ENCODE results near the gene KCNH2.

The KCNH2 gene

GRCh38 chr7:150996376-150997074 lies 18.4 kb upstream of the KCNH2 start:
- no peak for DNase-seq (ENCODE audit: low read depth in 2 of 2)

GRCh38 chr7:150994838-150995510 lies 16.9 kb upstream of the KCNH2 start:
- no peak for DNase-seq (ENCODE audit: low read depth in 2 of 2)

GRCh38 chr7:150994141-150994837 lies 16.2 kb upstream of the KCNH2 start:
- DNase-seq (ENCODE audit: low read depth in 2 of 2), result no peak

- no peak for DNase-seq (ENCODE audit: low read depth in 2 of 2)
Measured at GRCh38 chr7:150993511-150993910, 15.4 kb upstream of the KCNH2 start.

- no peak for DNase-seq (ENCODE audit: low read depth in 2 of 2)
Measured at GRCh38 chr7:150992833-150993302, 14.7 kb upstream of the KCNH2 start.

- DNase-seq (ENCODE audit: low read depth in 2 of 2), result no peak
Measured at GRCh38 chr7:150992051-150992640, 14.0 kb upstream of the KCNH2 start.

- DNase-seq (ENCODE audit: low read depth in 2 of 2), result no peak
Measured at GRCh38 chr7:150990416-150991186, 12.5 kb upstream of the KCNH2 start, which contains the start of gene NOS3. Gene NOS3, plus strand, starts transcription at chr7:150991017. Its CDS starts 2,787 bp downstream, at chr7:150993804.

- DNase-seq (ENCODE audit: low read depth in 2 of 2), result no peak
Measured at GRCh38 chr7:150989456-150989855, 11.3 kb upstream of the KCNH2 start.

- DNase-seq (ENCODE audit: low read depth in 2 of 2), result peak; percentile 56 to 61
Measured at GRCh38 chr7:150988230-150989226, 10.4 kb upstream of the KCNH2 start.

GRCh38 chr7:150986556-150986955 lies 8.4 kb upstream of the KCNH2 start:
- DNase-seq (ENCODE audit: low read depth in 2 of 2), result no peak

GRCh38 chr7:150986099-150986512 lies 8.0 kb upstream of the KCNH2 start:
- DNase-seq (ENCODE audit: low read depth in 2 of 2), result peak; percentile 50 to 52

GRCh38 chr7:150983893-150984368 lies 5.8 kb upstream of the KCNH2 start:
- no peak for DNase-seq (ENCODE audit: low read depth in 2 of 2)

- DNase-seq (ENCODE audit: low read depth in 2 of 2), result no peak
Measured at GRCh38 chr7:150982351-150982750, 4.2 kb upstream of the KCNH2 start.

- DNase-seq (ENCODE audit: low read depth in 2 of 2), result no peak
Measured at GRCh38 chr7:150981644-150982043, 3.5 kb upstream of the KCNH2 start.

- no peak for DNase-seq (ENCODE audit: low read depth in 2 of 2)
Measured at GRCh38 chr7:150980663-150981062, 2.5 kb upstream of the KCNH2 start.

- no peak for DNase-seq (ENCODE audit: low read depth in 2 of 2)
Measured at GRCh38 chr7:150979713-150980390, 1.7 kb upstream of the KCNH2 start.

- DNase-seq (ENCODE audit: low read depth in 2 of 2), result no peak
Measured at GRCh38 chr7:150977382-150978125, 567 bp downstream of the KCNH2 start.

- DNase-seq (ENCODE audit: low read depth in 2 of 2), result no peak
Measured at GRCh38 chr7:150976529-150977381, 1.4 kb downstream of the KCNH2 start.
